Colonic mucosa (tissue), 4 donors: ENCODE results near the gene TIGD7. TPM values are rescaled to one million over a fixed set of nuclear protein-coding genes. Genes with fewer than 3 reads are reported as not detected.

Experiments used
- DNase-seq: peaks from one replicate; pipeline ENCODE4 v3.0.0-alpha.2; 2020
- H3K27ac ChIP-seq: fragments of 200-600 bp; one replicate; pipeline ENCODE4 v1.8.0; 2021
- H3K27me3 ChIP-seq: fragments of 200-600 bp; one replicate; pipeline ENCODE4 v1.8.0; 2021
- H3K36me3 ChIP-seq: fragments of 200-600 bp; one replicate; pipeline ENCODE4 v1.8.0; 2021
- H3K4me1 ChIP-seq: fragments of 200-600 bp; one replicate; pipeline ENCODE4 v1.8.0; 2021; ENCODE audit warnings: mild to moderate bottlenecking
- H3K4me3 ChIP-seq: fragments of 200-600 bp; one replicate; pipeline ENCODE4 v1.8.0; 2021
- H3K9ac ChIP-seq, 2 donors: one replicate each; pipeline ENCODE4 v1.7.0; 2013; ENCODE audit warnings: control low read depth in 2 of 2, low read depth in 2 of 2, low read length in 2 of 2
- H3K9me3 ChIP-seq: fragments of 200-600 bp; one replicate; pipeline ENCODE4 v1.8.0; 2021
- intact Hi-C: fragments of 100-400 bp; cut with DNase I; formaldehyde crosslinking; loops from one replicate; pipeline ENCODE4 v1.14.1; 2022
- total RNA-seq, 2 donors: library from RNA; stranded (reverse); fragmentation: NEBNext Ultra II Directional in 1 of 2; extraction: Animal tissue kit (Norgen Biotek cat#: 25700) in 1 of 2; gene quantifications; one replicate each; pipeline ENCODE4 v1.2.1, GENCODE V29; 2021
- TF ChIP-seq, protein P1 (sequence below): fragments of 200-600 bp; IDR thresholded peaks from one replicate; pipeline ENCODE4 v1.8.0; 2022; ENCODE audit warnings: antibody characterized with exemption, mild to moderate bottlenecking
- donor health status: healthy.
- donor health status: DM: no; HTN: no; CAD: no.
- donor health status: DM: no; HTN: no; CAD: no.

Gene TIGD7
- total RNA-seq, 2 donors from 2014 or later, result 2.1 to 3.1 TPM

DNA sequence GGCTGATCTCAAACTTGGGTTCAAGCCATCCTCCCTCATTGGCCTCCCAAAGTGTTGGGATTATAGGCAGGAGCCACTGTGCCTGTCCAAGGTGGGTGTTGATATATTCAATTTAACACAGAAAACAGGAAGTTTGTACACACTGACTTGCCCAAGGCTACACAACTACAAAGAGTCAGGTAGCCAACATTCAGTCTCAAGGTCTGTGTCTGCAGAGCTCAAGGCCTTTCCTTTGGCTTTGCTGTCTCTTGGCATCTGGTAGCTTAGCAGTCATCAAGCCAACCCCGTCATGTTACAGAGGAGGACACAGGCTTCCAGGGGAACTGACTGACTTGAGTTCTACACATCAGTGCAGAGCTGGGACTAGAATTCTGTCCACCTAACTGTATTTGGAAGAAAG lies 36.9 kb downstream of the TIGD7 start:
- H3K4me3 ChIP-seq, result no peak overlapping the region
- no peak overlapping the region for H3K27ac ChIP-seq
- TF ChIP-seq, protein P1, sequence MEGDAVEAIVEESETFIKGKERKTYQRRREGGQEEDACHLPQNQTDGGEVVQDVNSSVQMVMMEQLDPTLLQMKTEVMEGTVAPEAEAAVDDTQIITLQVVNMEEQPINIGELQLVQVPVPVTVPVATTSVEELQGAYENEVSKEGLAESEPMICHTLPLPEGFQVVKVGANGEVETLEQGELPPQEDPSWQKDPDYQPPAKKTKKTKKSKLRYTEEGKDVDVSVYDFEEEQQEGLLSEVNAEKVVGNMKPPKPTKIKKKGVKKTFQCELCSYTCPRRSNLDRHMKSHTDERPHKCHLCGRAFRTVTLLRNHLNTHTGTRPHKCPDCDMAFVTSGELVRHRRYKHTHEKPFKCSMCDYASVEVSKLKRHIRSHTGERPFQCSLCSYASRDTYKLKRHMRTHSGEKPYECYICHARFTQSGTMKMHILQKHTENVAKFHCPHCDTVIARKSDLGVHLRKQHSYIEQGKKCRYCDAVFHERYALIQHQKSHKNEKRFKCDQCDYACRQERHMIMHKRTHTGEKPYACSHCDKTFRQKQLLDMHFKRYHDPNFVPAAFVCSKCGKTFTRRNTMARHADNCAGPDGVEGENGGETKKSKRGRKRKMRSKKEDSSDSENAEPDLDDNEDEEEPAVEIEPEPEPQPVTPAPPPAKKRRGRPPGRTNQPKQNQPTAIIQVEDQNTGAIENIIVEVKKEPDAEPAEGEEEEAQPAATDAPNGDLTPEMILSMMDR, result no peak
- H3K9me3 ChIP-seq, result no peaks in the 10 kb centered on the region
- H3K27me3 ChIP-seq, result no peaks in the 10 kb centered on the region
- intact Hi-C loops, result no loop called here
- no peak for DNase-seq
- no peak overlapping the region for H3K9ac ChIP-seq
- peaks cover 3% of the 10 kb centered on the region for H3K4me1 ChIP-seq
- no peaks in the 10 kb centered on the region for H3K36me3 ChIP-seq

DNA sequence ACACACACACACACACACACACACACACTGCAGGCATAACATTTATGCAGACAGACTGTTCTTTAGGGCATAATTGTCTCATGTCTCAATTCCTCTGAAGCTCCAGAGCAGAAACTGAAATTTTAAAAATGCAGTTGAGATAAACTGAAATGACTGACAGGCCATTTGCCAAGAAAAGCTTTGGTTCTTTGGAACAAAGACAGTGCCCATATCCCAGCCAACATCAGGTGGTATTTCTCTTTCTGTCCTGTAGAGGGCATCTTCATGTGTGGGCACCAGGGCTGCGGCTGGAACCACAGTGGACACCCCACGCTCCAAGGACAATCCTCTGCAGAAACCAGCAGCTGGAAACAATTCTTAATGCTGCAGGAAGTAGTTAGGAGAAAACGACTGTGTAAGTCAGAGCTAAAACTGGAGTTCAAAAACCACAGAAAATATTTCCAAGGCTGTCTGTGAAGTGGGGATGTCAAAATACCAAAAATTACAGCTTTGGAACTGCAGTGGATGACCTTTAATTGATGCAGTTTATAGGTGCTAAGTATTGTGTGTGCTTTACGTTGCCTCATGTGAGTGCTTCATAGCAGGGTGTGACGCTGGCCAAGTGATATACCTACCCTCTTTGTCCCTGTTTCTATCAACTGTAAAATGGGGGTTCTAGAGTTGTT lies 38.2 kb downstream of the TIGD7 start:
- Histone ChIP-seq H3K27ac (no peak overlapping the region), H3K9ac (no peak overlapping the region), H3K27me3 (no peaks in the 10 kb centered on the region), H3K4me1 (peaks cover 3% of the 10 kb centered on the region), H3K4me3 (no peak overlapping the region), H3K36me3 (no peaks in the 10 kb centered on the region), H3K9me3 (no peaks in the 10 kb centered on the region)
- TF ChIP-seq, protein P1, result peak; percentile 31
- no peak for DNase-seq
- intact Hi-C loops, result no loop called here

DNA sequence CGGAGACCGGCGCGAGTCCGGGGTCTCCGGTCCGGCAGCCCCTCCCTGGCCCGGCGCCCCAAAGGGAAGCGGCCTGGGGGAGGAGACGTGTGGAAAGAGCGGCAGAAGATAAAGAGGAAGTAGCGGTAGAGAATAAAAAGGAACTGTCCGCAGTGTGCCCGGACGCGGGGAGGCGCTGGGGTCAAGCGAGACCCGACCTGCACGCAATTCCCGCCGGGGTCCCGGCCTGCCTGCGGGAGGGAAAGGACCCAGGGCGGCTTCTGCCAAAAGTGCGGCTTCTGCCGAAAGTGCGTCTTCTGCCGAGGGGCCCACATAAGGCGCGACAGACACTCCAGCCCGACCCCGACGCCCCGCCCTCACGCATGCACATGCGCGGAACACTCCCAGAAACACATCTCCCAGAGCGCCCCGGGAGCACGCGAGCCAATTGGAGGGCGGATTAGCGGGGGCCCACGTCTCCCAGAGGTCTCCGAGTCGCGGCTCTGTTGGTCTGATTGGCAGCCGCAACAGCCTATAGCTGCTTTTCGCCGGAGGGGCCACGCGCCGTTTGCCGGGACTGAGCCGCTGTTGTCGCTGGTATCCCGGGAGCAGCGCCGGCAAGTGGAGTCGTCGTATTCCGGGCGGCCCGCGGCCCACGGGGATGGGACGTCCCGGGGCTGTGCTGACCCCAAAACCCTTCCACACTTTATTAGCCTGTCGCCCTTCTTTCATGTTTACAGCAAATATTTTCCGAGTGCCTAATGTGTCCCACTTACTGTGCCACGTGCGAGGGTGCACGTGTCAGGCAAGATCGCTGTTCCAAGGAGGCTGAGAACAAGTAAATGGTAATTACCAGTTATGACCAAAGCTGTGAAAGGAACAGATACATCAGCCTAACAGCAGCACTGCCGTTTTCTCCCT lies 40.8 kb downstream of the TIGD7 start:
- Histone ChIP-seq H3K27me3 (no peaks in the 10 kb centered on the region), H3K4me3 (peak overlapping the region; percentile 65), H3K4me1 (peaks cover 3% of the 10 kb centered on the region), H3K9me3 (no peaks in the 10 kb centered on the region), H3K36me3 (no peaks in the 10 kb centered on the region), H3K9ac (peak overlapping the region; percentile 77 to 86), H3K27ac (peak overlapping the region; percentile 98)
- DNase-seq, result peak; percentile 98
- intact Hi-C loops, result no loop called here
- TF ChIP-seq, protein P1, result no peak

DNA sequence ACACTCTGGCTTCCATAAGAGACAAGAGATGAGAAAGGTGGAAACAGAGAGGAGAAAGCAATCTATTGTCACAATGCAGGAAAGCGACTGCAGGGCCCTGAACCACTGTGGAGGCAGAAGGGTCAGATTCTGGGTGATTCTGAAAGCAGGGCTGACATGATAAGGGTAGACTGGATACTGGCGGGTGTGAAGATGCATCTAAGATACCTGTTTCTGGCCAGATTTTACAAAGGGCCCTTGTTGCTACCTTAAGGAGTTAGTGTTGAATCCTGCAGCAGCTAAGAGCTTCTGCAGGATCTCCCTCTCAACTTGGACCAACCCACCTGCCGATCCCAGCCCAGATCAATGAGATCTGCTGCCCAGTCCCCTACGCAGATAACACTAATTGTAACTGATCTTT lies 42.7 kb downstream of the TIGD7 start:
- no peaks in the 10 kb centered on the region for H3K36me3 ChIP-seq
- DNase-seq, result no peak
- no peak overlapping the region for H3K9ac ChIP-seq
- TF ChIP-seq, protein P1, result no peak
- intact Hi-C loops, result no loop called here
- no peak overlapping the region for H3K4me3 ChIP-seq
- peaks cover 3% of the 10 kb centered on the region for H3K4me1 ChIP-seq
- no peaks in the 10 kb centered on the region for H3K9me3 ChIP-seq
- H3K27me3 ChIP-seq, result no peaks in the 10 kb centered on the region
- H3K27ac ChIP-seq, result no peak overlapping the region

DNA sequence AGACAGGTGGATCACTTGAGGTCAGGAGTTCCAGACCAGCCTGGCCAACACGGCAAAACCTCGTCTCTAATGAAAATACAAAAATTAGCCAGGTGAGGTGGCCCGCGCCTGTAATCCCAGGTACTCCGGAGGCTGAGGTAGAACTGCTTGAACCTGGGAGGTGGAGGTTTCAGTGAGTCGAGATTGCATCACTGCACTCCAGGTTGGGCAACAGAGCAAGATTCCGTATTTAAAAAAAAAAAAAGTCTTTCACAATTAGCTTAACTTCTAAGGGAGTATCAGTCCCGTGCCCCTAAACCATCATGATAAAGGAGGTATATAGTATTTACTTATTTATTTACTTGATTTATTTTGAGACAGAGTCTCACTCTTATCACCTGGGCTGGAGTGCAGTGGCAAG lies 45.4 kb downstream of the TIGD7 start:
- TF ChIP-seq, protein P1, result no peak
- intact Hi-C loops, result no loop called here
- H3K27ac ChIP-seq, result no peak overlapping the region
- no peaks in the 10 kb centered on the region for H3K36me3 ChIP-seq
- H3K27me3 ChIP-seq, result no peaks in the 10 kb centered on the region
- H3K9ac ChIP-seq, result no peak overlapping the region
- DNase-seq, result no peak
- no peaks in the 10 kb centered on the region for H3K9me3 ChIP-seq
- H3K4me3 ChIP-seq, result no peak overlapping the region
- peaks cover under 1% of the 10 kb centered on the region for H3K4me1 ChIP-seq
